Mesothelial cell of epicardium (in vitro differentiated cells): Measurements from ENCODE around the gene VPS72. TPM values are rescaled to one million over a fixed set of nuclear protein-coding genes. Genes with fewer than 3 reads are reported as not detected.
"Not testable (repeated sequence)": the region's sequence is repeated elsewhere in the genome, so short reads cannot be mapped to it uniquely, and the experiment has no call there.

Experiments
- DNase-seq, 2 experiments: peaks; one replicate each; pipeline ENCODE4 v3.0.0; 2021; ENCODE audit warnings: low spot score in 2 of 2; ENCODE audit not compliant: unreplicated experiment in 2 of 2
- H3K27ac Mint-ChIP-seq: 2 replicates; pipeline ENCODE4 v1.8.0; 2021; ENCODE audit warnings: mixed read lengths
- H3K27me3 Mint-ChIP-seq: 2 replicates; pipeline ENCODE4 v1.8.0; 2021; ENCODE audit warnings: low read depth, mixed read lengths
- H3K36me3 Mint-ChIP-seq: 2 replicates; pipeline ENCODE4 v1.8.0; 2021; ENCODE audit warnings: mixed read lengths
- H3K4me1 Mint-ChIP-seq: 2 replicates; pipeline ENCODE4 v1.8.0; 2021; ENCODE audit warnings: mixed read lengths
- H3K4me3 Mint-ChIP-seq: 2 replicates; pipeline ENCODE4 v1.8.0; 2021; ENCODE audit warnings: mild to moderate bottlenecking, moderate library complexity, mixed read lengths
- H3K9me3 Mint-ChIP-seq: 2 replicates; pipeline ENCODE4 v1.8.0; 2021; ENCODE audit warnings: mixed read lengths
- CTCF ChIP-seq: fragments of 200-600 bp; sonication (generic); IDR thresholded peaks from one replicate; pipeline ENCODE4 v1.5.0; 2021; ENCODE audit warnings: antibody characterized with exemption; ENCODE audit not compliant: unreplicated experiment
- total RNA-seq: library from RNA; stranded (reverse); gene quantifications from 3 replicates; pipeline ENCODE4 v1.2.1, GENCODE V29; 2021

The VPS72 gene
- total RNA-seq, 1 donor from 2014 or later: 87.2 TPM

- H3K27ac Mint-ChIP-seq: no peak overlapping the region
- DNase-seq: no peak
Measured at GRCh38 chr1:151221616-151222015, 31.6 kb upstream of the VPS72 start.

GRCh38 chr1:151213560-151213959 is 23.6 kb upstream of the VPS72 start:
- Mint-ChIP-seq H3K4me3 (no peak overlapping the region), H3K4me1 (peaks cover 17% of the 10 kb centered on the region), H3K27me3 (no peaks in the 10 kb centered on the region), H3K9me3 (no peaks in the 10 kb centered on the region), H3K27ac (peak overlapping the region; percentile 64), H3K36me3 (peaks cover 24% of the 10 kb centered on the region)
- no peak for TF ChIP-seq CTCF
- DNase-seq: no peak

More at GRCh38 chr1:151221616-151222015, 31.6 kb upstream of the VPS72 start:
- no peak overlapping the region for H3K4me3 Mint-ChIP-seq
- H3K36me3 Mint-ChIP-seq: peaks cover 8% of the 10 kb centered on the region
- TF ChIP-seq CTCF: no peak
- no peaks in the 10 kb centered on the region for H3K9me3 Mint-ChIP-seq
- no peaks in the 10 kb centered on the region for H3K27me3 Mint-ChIP-seq
- no peaks in the 10 kb centered on the region for H3K4me1 Mint-ChIP-seq

GRCh38 chr1:151211972-151212705 is 22.1 kb upstream of the VPS72 start:
- Mint-ChIP-seq H3K4me3 (no peak overlapping the region), H3K9me3 (no peaks in the 10 kb centered on the region), H3K36me3 (peaks cover 30% of the 10 kb centered on the region), H3K4me1 (peaks cover 17% of the 10 kb centered on the region), H3K27me3 (no peaks in the 10 kb centered on the region), H3K27ac (peak overlapping the region; percentile 87)
- DNase-seq: no peak
- TF ChIP-seq CTCF: no peak

- no peak for TF ChIP-seq CTCF
- no peaks in the 10 kb centered on the region for H3K9me3 Mint-ChIP-seq
- H3K4me1 Mint-ChIP-seq: peaks cover 16% of the 10 kb centered on the region
- no peak overlapping the region for H3K27ac Mint-ChIP-seq
- H3K4me3 Mint-ChIP-seq: no peak overlapping the region
- no peaks in the 10 kb centered on the region for H3K27me3 Mint-ChIP-seq
- DNase-seq: no peak
- peaks cover 33% of the 10 kb centered on the region for H3K36me3 Mint-ChIP-seq
Measured at GRCh38 chr1:151210830-151211229, 20.8 kb upstream of the VPS72 start.

GRCh38 chr1:151205381-151205965 is 15.5 kb upstream of the VPS72 start:
- not testable (repeated sequence) for H3K27me3 Mint-ChIP-seq, H3K27ac Mint-ChIP-seq
- peaks cover 20% of the 10 kb centered on the region for H3K36me3 Mint-ChIP-seq

GRCh38 chr1:151199873-151200581 is 10.0 kb upstream of the VPS72 start:
- no peak for DNase-seq
- Mint-ChIP-seq H3K27ac (peak overlapping the region; percentile 100), H3K36me3 (no peaks in the 10 kb centered on the region), H3K27me3 (no peaks in the 10 kb centered on the region), H3K9me3 (no peaks in the 10 kb centered on the region), H3K4me3 (peak overlapping the region; percentile 96), H3K4me1 (peaks cover 38% of the 10 kb centered on the region)
- no peak for TF ChIP-seq CTCF

More at GRCh38 chr1:151205381-151205965, 15.5 kb upstream of the VPS72 start:
- peaks cover 13% of the 10 kb centered on the region for H3K4me1 Mint-ChIP-seq
- H3K9me3 Mint-ChIP-seq, DNase-seq, H3K4me3 Mint-ChIP-seq: not testable (repeated sequence)
